Stimulated activated naive CD8-positive, alpha-beta T cell treated with anti-CD3 and anti-CD28 coated beads, Interleukin-15, amount 100 ng/mL, for 72 hours (primary cell): ENCODE measurements around the gene KRTAP5-11.
"Not testable (repeated sequence)": the region's sequence is repeated elsewhere in the genome, so short reads cannot be mapped to it uniquely, and the experiment has no call there.

Experiments
- ATAC-seq: fragments of 150-1000 bp; cut with Tn5 transposase; 2 replicates; pipeline ENCODE4 v1.10.0; 2021; ENCODE audit warnings: mild to moderate bottlenecking, moderate library complexity
- DNase-seq, 2 donors: peaks; one replicate each; pipeline ENCODE4 v3.0.0; 2021 to 2022
- H3K27ac Mint-ChIP-seq, 2 donors: one replicate each; pipeline ENCODE4 v1.8.0; 2022; ENCODE audit warnings: mild to moderate bottlenecking in 2 of 2, mixed read lengths in 2 of 2, moderate library complexity in 2 of 2
- H3K27me3 Mint-ChIP-seq: one replicate; pipeline ENCODE4 v1.8.0; 2022; ENCODE audit warnings: mixed read lengths
- H3K4me1 Mint-ChIP-seq: one replicate; pipeline ENCODE4 v1.8.0; 2022; ENCODE audit warnings: mild to moderate bottlenecking, mixed read lengths
- H3K4me3 Mint-ChIP-seq, 2 donors: one replicate each; pipeline ENCODE4 v1.8.0; 2022; ENCODE audit warnings: mild to moderate bottlenecking in 2 of 2, mixed read lengths in 2 of 2, moderate library complexity in 1 of 2
- H3K9me3 Mint-ChIP-seq, 2 donors: one replicate each; pipeline ENCODE4 v1.8.0; 2022; ENCODE audit warnings: mixed read lengths in 2 of 2

The KRTAP5-11 gene

GRCh38 chr11:71582309-71582895 lies at the start of gene KRTAP5-11:
Gene KRTAP5-11 (minus strand): TSS chr11:71582875. CDS start chr11:71582837, 38 bp downstream.
- DNase-seq (no peak), ATAC-seq (no peak)
- Mint-ChIP-seq H3K4me3 (no peak within 1 kb of the TSS), H3K9me3 (no peaks in the 10 kb centered on the region), H3K27me3 (peaks cover 32% of the 10 kb centered on the region), H3K4me1 (peaks cover 11% of the 10 kb centered on the region), H3K27ac (no peak within 1 kb of the TSS)

- ATAC-seq, H3K4me3 Mint-ChIP-seq: not testable (repeated sequence)
Measured at GRCh38 chr11:71631551-71631950, 48.9 kb upstream of the KRTAP5-11 start.

GRCh38 chr11:71630071-71630470 lies 47.4 kb upstream of the KRTAP5-11 start:
- ATAC-seq, DNase-seq, H3K27ac Mint-ChIP-seq, H3K9me3 Mint-ChIP-seq, H3K4me3 Mint-ChIP-seq, H3K27me3 Mint-ChIP-seq, H3K4me1 Mint-ChIP-seq: not testable (repeated sequence)

More at GRCh38 chr11:71631551-71631950, 48.9 kb upstream of the KRTAP5-11 start:
- not testable (repeated sequence) for H3K9me3 Mint-ChIP-seq, H3K27ac Mint-ChIP-seq, H3K4me1 Mint-ChIP-seq, H3K27me3 Mint-ChIP-seq, DNase-seq

GRCh38 chr11:71628943-71629342 lies 46.3 kb upstream of the KRTAP5-11 start:
- ATAC-seq, H3K9me3 Mint-ChIP-seq, DNase-seq, H3K4me1 Mint-ChIP-seq, H3K4me3 Mint-ChIP-seq, H3K27ac Mint-ChIP-seq: not testable (repeated sequence)
- H3K27me3 Mint-ChIP-seq, result peaks cover 19% of the 10 kb centered on the region

- ATAC-seq, H3K4me3 Mint-ChIP-seq, H3K27ac Mint-ChIP-seq, H3K4me1 Mint-ChIP-seq, DNase-seq, H3K9me3 Mint-ChIP-seq: not testable (repeated sequence)
- H3K27me3 Mint-ChIP-seq, result peaks cover 28% of the 10 kb centered on the region
Measured at GRCh38 chr11:71623226-71623625, 40.6 kb upstream of the KRTAP5-11 start.

GRCh38 chr11:71622561-71622960 lies 39.9 kb upstream of the KRTAP5-11 start:
- H3K4me1 Mint-ChIP-seq, ATAC-seq, H3K9me3 Mint-ChIP-seq, DNase-seq, H3K27ac Mint-ChIP-seq, H3K4me3 Mint-ChIP-seq: not testable (repeated sequence)
- peaks cover 28% of the 10 kb centered on the region for H3K27me3 Mint-ChIP-seq

- not testable (repeated sequence) for H3K9me3 Mint-ChIP-seq
Measured at GRCh38 chr11:71615003-71615402, 32.3 kb upstream of the KRTAP5-11 start.

GRCh38 chr11:71614366-71614917 lies 31.8 kb upstream of the KRTAP5-11 start:
- not testable (repeated sequence) for H3K4me3 Mint-ChIP-seq, H3K27ac Mint-ChIP-seq, H3K9me3 Mint-ChIP-seq, H3K27me3 Mint-ChIP-seq, DNase-seq, H3K4me1 Mint-ChIP-seq, ATAC-seq

More at GRCh38 chr11:71615003-71615402, 32.3 kb upstream of the KRTAP5-11 start:
- not testable (repeated sequence) for H3K4me3 Mint-ChIP-seq, H3K27me3 Mint-ChIP-seq, DNase-seq, H3K27ac Mint-ChIP-seq, ATAC-seq, H3K4me1 Mint-ChIP-seq

GRCh38 chr11:71613931-71614330 lies 31.3 kb upstream of the KRTAP5-11 start:
- not testable (repeated sequence) for ATAC-seq, H3K4me3 Mint-ChIP-seq, DNase-seq, H3K4me1 Mint-ChIP-seq, H3K9me3 Mint-ChIP-seq, H3K27ac Mint-ChIP-seq
- peaks cover 13% of the 10 kb centered on the region for H3K27me3 Mint-ChIP-seq

GRCh38 chr11:71611218-71611910 lies 28.7 kb upstream of the KRTAP5-11 start:
- peaks cover 14% of the 10 kb centered on the region for H3K4me1 Mint-ChIP-seq
- not testable (repeated sequence) for H3K27ac Mint-ChIP-seq, H3K4me3 Mint-ChIP-seq, H3K9me3 Mint-ChIP-seq, DNase-seq, ATAC-seq
- H3K27me3 Mint-ChIP-seq, result peaks cover 39% of the 10 kb centered on the region

GRCh38 chr11:71608272-71608671 lies 25.6 kb upstream of the KRTAP5-11 start:
- DNase-seq, ATAC-seq, H3K9me3 Mint-ChIP-seq, H3K4me3 Mint-ChIP-seq, H3K27ac Mint-ChIP-seq: not testable (repeated sequence)
- H3K27me3 Mint-ChIP-seq, result peaks cover 63% of the 10 kb centered on the region
- H3K4me1 Mint-ChIP-seq, result peaks cover 22% of the 10 kb centered on the region

GRCh38 chr11:71607520-71608216 lies 25.0 kb upstream of the KRTAP5-11 start:
- not testable (repeated sequence) for H3K27ac Mint-ChIP-seq, DNase-seq, H3K9me3 Mint-ChIP-seq, ATAC-seq
- Mint-ChIP-seq H3K4me1 (peaks cover 22% of the 10 kb centered on the region), H3K27me3 (peaks cover 63% of the 10 kb centered on the region), H3K4me3 (peak overlapping the region; percentile 67 to 80)

GRCh38 chr11:71606853-71607519 lies 24.3 kb upstream of the KRTAP5-11 start:
- not testable (repeated sequence) for ATAC-seq, H3K9me3 Mint-ChIP-seq, DNase-seq, H3K27ac Mint-ChIP-seq
- Mint-ChIP-seq H3K4me1 (peaks cover 22% of the 10 kb centered on the region), H3K4me3 (peak overlapping the region; percentile 40 to 44), H3K27me3 (peaks cover 63% of the 10 kb centered on the region)

GRCh38 chr11:71604798-71605488 lies 22.3 kb upstream of the KRTAP5-11 start:
- Mint-ChIP-seq H3K4me1 (peaks cover 22% of the 10 kb centered on the region), H3K27me3 (peaks cover 72% of the 10 kb centered on the region)
- not testable (repeated sequence) for H3K4me3 Mint-ChIP-seq, H3K27ac Mint-ChIP-seq, ATAC-seq, H3K9me3 Mint-ChIP-seq
- DNase-seq, result peak; percentile 41 to 46

GRCh38 chr11:71603221-71603620 lies 20.5 kb upstream of the KRTAP5-11 start:
- DNase-seq, H3K4me3 Mint-ChIP-seq, H3K9me3 Mint-ChIP-seq, ATAC-seq, H3K27ac Mint-ChIP-seq: not testable (repeated sequence)
- peaks cover 22% of the 10 kb centered on the region for H3K4me1 Mint-ChIP-seq
- H3K27me3 Mint-ChIP-seq, result peaks cover 58% of the 10 kb centered on the region
